GM12878 (cell line): ENCODE data around the gene TAOK2.

ENCODE experiments used
- CTCF ChIP-seq, 3 experiments: IDR thresholded peaks in 2 of 3; conservative IDR thresholded peaks in 1 of 3; 2 replicates each; pipeline ENCODE4 v1.5.1; 2011; ENCODE audit warnings: low read depth in 3 of 3, low read length in 3 of 3, mild to moderate bottlenecking in 3 of 3, control low read depth in 2 of 3, moderate library complexity in 2 of 3, inconsistent platforms in 1 of 3, mixed read lengths in 1 of 3; ENCODE audit not compliant: control insufficient read depth in 2 of 3, insufficient read depth in 1 of 3; ENCODE audit errors: extremely low read depth in 1 of 3
- KLF5 ChIP-seq: fragments of 450-650 bp; IDR thresholded peaks from 2 replicates; pipeline ENCODE4 v1.6.1; 2014; ENCODE audit warnings: mild to moderate bottlenecking; ENCODE audit not compliant: partially characterized antibody
- MAX ChIP-seq: IDR thresholded peaks from 2 replicates; pipeline ENCODE4 v1.6.1; 2012; ENCODE audit warnings: low read depth, low read length, improper control_type of control experiment
- REST ChIP-seq: IDR thresholded peaks from 2 replicates; pipeline ENCODE4 v1.6.1; 2012; ENCODE audit warnings: mild to moderate bottlenecking, low read depth, low read length

GRCh38 chr16:29996766-29997250 is 23.1 kb downstream of the TAOK2 start:
- no peak for TF ChIP-seq CTCF (IDR thresholded peaks at IDR 0.05 in 2 of 3, conservative IDR thresholded peaks at IDR 0.05 in 1 of 3; ENCODE audit: control insufficient read depth in 2 of 3, extremely low read depth in 1 of 3, insufficient read depth in 1 of 3, low read depth in 3 of 3, low read length in 3 of 3)
- no peak for TF ChIP-seq MAX
- TF ChIP-seq REST, result no peak
- no peak for TF ChIP-seq KLF5
